H1 (cell line): ENCODE results near the gene RPL19. TPM values are rescaled to one million over a fixed set of nuclear protein-coding genes. Genes with fewer than 3 reads are reported as not detected.

Experiments
- E2F6 ChIP-seq: IDR thresholded peaks from 2 replicates; pipeline ENCODE4 v1.6.1; 2012; ENCODE audit warnings: inconsistent platforms
- MAFK ChIP-seq: IDR thresholded peaks from 2 replicates; pipeline ENCODE4 v1.6.1; 2012; ENCODE audit warnings: low read depth, mild to moderate bottlenecking, improper control_type of control experiment, low read length
- POLR2AphosphoS5 ChIP-seq: IDR thresholded peaks from 2 replicates; pipeline ENCODE4 v1.6.1; 2011; ENCODE audit warnings: low read depth, low read length
- SAP30 ChIP-seq: fragments of 300-600 bp; sonication (generic); IDR thresholded peaks from 2 replicates; pipeline ENCODE4 v1.7.1; 2012; ENCODE audit warnings: low read length, moderate library complexity, mild to moderate bottlenecking, inconsistent platforms; ENCODE audit not compliant: insufficient read depth, insufficient replicate concordance
- polyA plus RNA-seq, 7 experiments: library from polyadenylated mRNA; depleted of rRNA in 3 of 7; stranded (reverse) in 5 of 7; unstranded in 2 of 7; fragments of >200 nt in 5 of 7; fragments of 200-250 nt in 2 of 7; gene quantifications; 1 replicate in 5 of 7; 2 replicates in 1 of 7; 4 replicates in 1 of 7; pipeline versions ENCODE4 v1.2.1 to v1.2.3, GENCODE V29; 2011 to 2013; ENCODE audit warnings: missing spikeins in 2 of 7, mixed read lengths in 2 of 7
- total RNA-seq: library from RNA; stranded (reverse); fragmentation: NEBNext Ultra II Directional; extraction: Animal tissue kit (Norgen Biotek cat#: 25700); gene quantifications from 2 replicates; pipeline ENCODE4 v1.2.1, GENCODE V29; 2021

RPL19 gene
- total and polyA plus RNA-seq, 2 of the 8 experiments (the other 6 are each of a cell fraction or from before 2014, with no cell fraction given), result 2,108 to 2,182 TPM

DNA sequence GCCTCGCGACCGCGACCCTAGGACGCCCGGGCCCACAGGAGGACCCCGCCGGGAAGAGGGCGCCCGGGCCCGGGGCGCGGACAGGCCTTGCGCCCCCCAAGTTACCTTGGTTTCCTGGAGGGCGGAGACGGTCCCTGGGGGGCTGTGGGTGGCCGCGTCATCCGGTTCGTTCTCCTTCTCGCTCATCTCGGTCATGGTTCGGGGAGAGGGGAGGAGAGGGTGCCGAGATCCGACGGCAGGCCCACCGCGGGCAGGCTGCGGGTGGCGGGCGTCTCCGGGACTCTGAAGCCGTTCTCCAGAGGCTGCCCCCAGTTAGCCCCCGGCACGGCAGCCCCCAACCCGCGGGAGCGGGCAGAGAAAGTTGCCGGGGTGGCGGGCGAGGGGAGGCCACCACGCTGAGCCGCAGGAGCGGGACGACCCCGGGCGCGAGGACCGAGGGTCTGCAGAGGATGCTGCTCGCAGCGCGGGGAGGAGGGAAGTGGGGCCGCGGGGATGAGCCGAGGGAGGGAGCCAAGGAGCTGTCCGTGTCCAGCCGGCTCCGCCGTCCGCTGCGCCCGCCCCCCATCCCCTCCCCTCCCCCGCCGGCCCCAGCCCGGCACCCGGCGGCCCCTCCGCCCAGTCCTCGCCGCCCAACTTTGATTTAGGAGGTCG lies 25.4 kb downstream of the RPL19 start, which contains the start of gene STAC2 (continued):
- TF ChIP-seq SAP30 (no peak), POLR2AphosphoS5 (no peak), MAFK (no peak), E2F6 (peak; percentile 33; the same call in 1 of the 2 replicates)
